Calu3 (cell line): ENCODE results near the gene EEIG2. TPM values are rescaled to one million over a fixed set of nuclear protein-coding genes. Genes with fewer than 3 reads are reported as not detected.

ENCODE experiments used
- BruUV-seq: library from RNA; stranded (reverse); fragments of 400-500 nt; replicated peaks from 2 replicates; lab custom pipeline; 2021; lab: Mats Ljungman, UMichigan
- CTCF ChIA-PET: fragments of 300-600 bp; sonication (Branson Sonifier 250); formaldehyde crosslinking; loops from one replicate; lab custom pipeline; 2022; ENCODE audit warnings: antibody characterized with exemption; lab: Charles Lee
- DNase-seq: peaks from one replicate; pipeline ENCODE4 v3.0.0; 2022
- H3K27ac Mint-ChIP-seq: one replicate; pipeline ENCODE4 v1.8.0; 2022; ENCODE audit warnings: mixed read lengths; ENCODE audit not compliant: unreplicated experiment
- H3K27me3 Mint-ChIP-seq: one replicate; pipeline ENCODE4 v1.8.0; 2022; ENCODE audit warnings: mixed read lengths; ENCODE audit not compliant: unreplicated experiment
- H3K36me3 Mint-ChIP-seq: one replicate; pipeline ENCODE4 v1.8.0; 2022; ENCODE audit warnings: mild to moderate bottlenecking, moderate library complexity, mixed read lengths; ENCODE audit not compliant: insufficient read depth, unreplicated experiment
- H3K4me1 Mint-ChIP-seq: one replicate; pipeline ENCODE4 v1.8.0; 2022; ENCODE audit warnings: mild to moderate bottlenecking, low read depth, mixed read lengths; ENCODE audit not compliant: unreplicated experiment
- H3K4me3 Mint-ChIP-seq: one replicate; pipeline ENCODE4 v1.8.0; 2022; ENCODE audit warnings: mild to moderate bottlenecking, low read depth, moderate library complexity, mixed read lengths; ENCODE audit not compliant: unreplicated experiment
- H3K9me3 Mint-ChIP-seq: one replicate; pipeline ENCODE4 v1.8.0; 2022; ENCODE audit warnings: low read depth, mixed read lengths; ENCODE audit not compliant: unreplicated experiment
- intact Hi-C: fragments of 100-400 bp; cut with micrococcal nuclease; formaldehyde crosslinking; loops from one replicate; pipeline ENCODE4 v1.10.0; 2022; ENCODE audit not compliant: unreplicated experiment
- total RNA-seq: library from RNA; stranded (reverse); gene quantifications from 2 replicates; pipeline ENCODE4 v1.2.3, GENCODE V29; 2022
- TF ChIP-seq, protein P1 (sequence below): fragments of 200-600 bp; IDR thresholded peaks from one replicate; pipeline ENCODE4 v1.8.0; 2022; ENCODE audit warnings: antibody characterized with exemption; ENCODE audit not compliant: unreplicated experiment

Gene EEIG2
- total RNA-seq, 1 experiment from 2014 or later, result 13.6 TPM

DNA sequence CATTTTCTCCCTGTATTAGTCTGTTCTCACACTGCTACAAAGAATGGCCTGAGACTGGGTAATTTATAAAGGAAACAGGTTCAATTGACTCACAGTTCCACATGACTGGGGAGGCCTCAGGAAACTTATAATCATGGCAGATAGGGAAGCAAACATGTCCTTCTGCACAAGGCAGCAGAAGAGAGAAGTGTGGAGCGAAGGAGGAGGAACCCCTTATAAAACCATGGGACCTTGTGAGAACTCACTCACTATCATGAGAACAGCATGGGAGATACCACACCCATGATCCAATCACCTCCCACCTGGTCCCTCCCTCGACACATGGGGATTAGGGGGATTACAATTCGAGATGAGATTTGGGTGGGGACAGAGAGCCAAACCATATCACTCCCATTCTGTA lies 35.2 kb upstream of the EEIG2 start:
- no peaks in the 10 kb centered on the region for H3K4me1 Mint-ChIP-seq
- H3K9me3 Mint-ChIP-seq, result peaks cover 2% of the 10 kb centered on the region
- intact Hi-C loops, result no loop called here
- no peaks in the 10 kb centered on the region for H3K27me3 Mint-ChIP-seq
- H3K4me3 Mint-ChIP-seq, result no peak overlapping the region
- no peaks in the 10 kb centered on the region for H3K36me3 Mint-ChIP-seq
- BruUV-seq, result no TSS peak
- TF ChIP-seq, protein P1, sequence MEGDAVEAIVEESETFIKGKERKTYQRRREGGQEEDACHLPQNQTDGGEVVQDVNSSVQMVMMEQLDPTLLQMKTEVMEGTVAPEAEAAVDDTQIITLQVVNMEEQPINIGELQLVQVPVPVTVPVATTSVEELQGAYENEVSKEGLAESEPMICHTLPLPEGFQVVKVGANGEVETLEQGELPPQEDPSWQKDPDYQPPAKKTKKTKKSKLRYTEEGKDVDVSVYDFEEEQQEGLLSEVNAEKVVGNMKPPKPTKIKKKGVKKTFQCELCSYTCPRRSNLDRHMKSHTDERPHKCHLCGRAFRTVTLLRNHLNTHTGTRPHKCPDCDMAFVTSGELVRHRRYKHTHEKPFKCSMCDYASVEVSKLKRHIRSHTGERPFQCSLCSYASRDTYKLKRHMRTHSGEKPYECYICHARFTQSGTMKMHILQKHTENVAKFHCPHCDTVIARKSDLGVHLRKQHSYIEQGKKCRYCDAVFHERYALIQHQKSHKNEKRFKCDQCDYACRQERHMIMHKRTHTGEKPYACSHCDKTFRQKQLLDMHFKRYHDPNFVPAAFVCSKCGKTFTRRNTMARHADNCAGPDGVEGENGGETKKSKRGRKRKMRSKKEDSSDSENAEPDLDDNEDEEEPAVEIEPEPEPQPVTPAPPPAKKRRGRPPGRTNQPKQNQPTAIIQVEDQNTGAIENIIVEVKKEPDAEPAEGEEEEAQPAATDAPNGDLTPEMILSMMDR, result no peak
- DNase-seq, result no peak
- H3K27ac Mint-ChIP-seq, result no peak overlapping the region
- CTCF ChIA-PET, result no interaction called here

- CTCF ChIA-PET, result no interaction called here
- DNase-seq, result no peak
- Mint-ChIP-seq H3K9me3 (peaks cover 2% of the 10 kb centered on the region), H3K36me3 (no peaks in the 10 kb centered on the region), H3K27me3 (no peaks in the 10 kb centered on the region), H3K4me1 (no peaks in the 10 kb centered on the region), H3K27ac (no peak overlapping the region), H3K4me3 (no peak overlapping the region)
- BruUV-seq, result no TSS peak
- TF ChIP-seq, protein P1, result no peak
- intact Hi-C loops, result no loop called here
These were observed 32.8 kb upstream of the EEIG2 start for GRCh38 chr1:108527135-108527534.

DNA sequence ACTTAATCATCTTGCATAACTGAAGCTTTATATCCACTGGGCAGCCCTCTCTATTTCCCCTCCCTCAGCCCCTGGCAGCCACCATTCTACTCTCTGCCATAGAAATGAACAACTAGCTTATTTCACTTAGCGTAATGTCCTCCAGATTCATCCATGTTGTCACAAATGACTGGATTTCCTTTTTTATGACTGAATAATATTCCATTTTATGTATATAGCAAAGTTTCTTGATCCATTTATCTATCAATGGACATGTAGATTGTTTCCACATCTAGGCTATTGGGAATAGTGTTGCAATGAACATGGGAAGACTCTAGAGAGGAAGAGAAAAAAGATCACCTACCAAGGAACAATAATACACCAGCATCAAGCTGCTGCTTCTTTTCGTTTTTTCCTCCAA lies 32.1 kb upstream of the EEIG2 start:
- CTCF ChIA-PET, result no interaction called here
- no TSS peak for BruUV-seq
- no peaks in the 10 kb centered on the region for H3K36me3 Mint-ChIP-seq
- DNase-seq, result no peak
- intact Hi-C loops, result no loop called here
- no peak overlapping the region for H3K27ac Mint-ChIP-seq
- H3K9me3 Mint-ChIP-seq, result peaks cover 2% of the 10 kb centered on the region
- H3K4me1 Mint-ChIP-seq, result no peaks in the 10 kb centered on the region
- no peaks in the 10 kb centered on the region for H3K27me3 Mint-ChIP-seq
- TF ChIP-seq, protein P1, result no peak
- no peak overlapping the region for H3K4me3 Mint-ChIP-seq

GRCh38 chr1:108531444-108531843 lies 28.5 kb upstream of the EEIG2 start:
- TF ChIP-seq, protein P1, result no peak
- Mint-ChIP-seq H3K4me1 (peaks cover 9% of the 10 kb centered on the region), H3K27me3 (no peaks in the 10 kb centered on the region), H3K4me3 (no peak overlapping the region), H3K9me3 (no peaks in the 10 kb centered on the region), H3K27ac (no peak overlapping the region), H3K36me3 (no peaks in the 10 kb centered on the region)
- intact Hi-C loops, result no loop called here
- no TSS peak for BruUV-seq
- DNase-seq, result no peak
- CTCF ChIA-PET, result no interaction called here
